H9 (cell line): ENCODE measurements around the gene AGK. TPM values are rescaled to one million over a fixed set of nuclear protein-coding genes. Genes with fewer than 3 reads are reported as not detected.

Experiments used
- DNase-seq: peaks from one replicate; pipeline ENCODE4 v3.0.0-alpha.2; 2017
- H2AFZ ChIP-seq: one replicate; pipeline ENCODE4 v1.6.1; 2013; ENCODE audit warnings: mild to moderate bottlenecking, low read length, control low read depth, moderate library complexity
- H2AK5ac ChIP-seq: 2 replicates; pipeline ENCODE4 v1.6.1; 2013; ENCODE audit warnings: low read length, control low read depth, mixed read lengths; ENCODE audit not compliant: insufficient read length
- H2BK120ac ChIP-seq: one replicate; pipeline ENCODE4 v1.6.1; 2013; ENCODE audit warnings: low read depth, mild to moderate bottlenecking, low read length, control low read depth, inconsistent platforms; ENCODE audit not compliant: poor library complexity, severe bottlenecking
- H2BK12ac ChIP-seq: 2 replicates; pipeline ENCODE4 v1.6.1; 2013; ENCODE audit warnings: low read length, control low read depth, mixed read lengths, low read depth; ENCODE audit not compliant: insufficient read length
- H2BK15ac ChIP-seq: 2 replicates; pipeline ENCODE4 v1.6.1; 2013; ENCODE audit warnings: low read depth, low read length, control low read depth
- H2BK20ac ChIP-seq: one replicate; pipeline ENCODE4 v1.6.1; 2013; ENCODE audit warnings: low read depth, mild to moderate bottlenecking, low read length, control low read depth, inconsistent platforms; ENCODE audit not compliant: poor library complexity, severe bottlenecking
- H2BK5ac ChIP-seq: 2 replicates; pipeline ENCODE4 v1.6.1; 2013; ENCODE audit warnings: low read length, control low read depth, mixed read lengths; ENCODE audit not compliant: insufficient read length
- H3K14ac ChIP-seq: 2 replicates; pipeline ENCODE4 v1.6.1; 2013; ENCODE audit warnings: low read length, control low read depth; ENCODE audit not compliant: insufficient read depth
- H3K18ac ChIP-seq: 2 replicates; pipeline ENCODE4 v1.6.1; 2013; ENCODE audit warnings: low read depth, mild to moderate bottlenecking, mixed read lengths, low read length, control low read depth; ENCODE audit not compliant: insufficient read length
- H3K23ac ChIP-seq: 2 replicates; pipeline ENCODE4 v1.6.1; 2013; ENCODE audit warnings: low read length, control low read depth, mixed read lengths, low read depth; ENCODE audit not compliant: insufficient read length
- H3K23me2 ChIP-seq: 2 replicates; pipeline ENCODE4 v1.6.1; 2013; ENCODE audit warnings: low read depth, mild to moderate bottlenecking, mixed read lengths, low read length, control low read depth; ENCODE audit not compliant: insufficient read length, poor library complexity, severe bottlenecking
- H3K27ac ChIP-seq: 2 replicates; pipeline ENCODE4 v1.5.1; 2013; ENCODE audit warnings: low read length, control low read depth, mixed read lengths, low read depth; ENCODE audit not compliant: insufficient read length
- H3K27me3 ChIP-seq: 2 replicates; pipeline ENCODE4 v1.6.1; 2013; ENCODE audit warnings: low read length, control low read depth, inconsistent platforms; ENCODE audit not compliant: insufficient read depth
- H3K4ac ChIP-seq: 2 replicates; pipeline ENCODE4 v1.6.1; 2013; ENCODE audit warnings: low read depth, mild to moderate bottlenecking, control low read depth, inconsistent platforms, low read length, moderate library complexity
- H3K4me1 ChIP-seq: 2 replicates; pipeline ENCODE4 v1.6.1; 2013; ENCODE audit warnings: low read length, control low read depth, inconsistent platforms; ENCODE audit not compliant: insufficient read depth
- H3K4me2 ChIP-seq: 2 replicates; pipeline ENCODE4 v1.6.1; 2013; ENCODE audit warnings: low read length, control low read depth, mixed read lengths; ENCODE audit not compliant: insufficient read length, insufficient read depth
- H3K56ac ChIP-seq: 2 replicates; pipeline ENCODE4 v1.6.1; 2013; ENCODE audit warnings: low read depth, mild to moderate bottlenecking, mixed read lengths, low read length, control low read depth; ENCODE audit not compliant: insufficient read length
- H3K79me1 ChIP-seq: 2 replicates; pipeline ENCODE4 v1.6.1; 2013; ENCODE audit warnings: low read depth, mild to moderate bottlenecking, moderate library complexity, low read length, control low read depth, inconsistent platforms; ENCODE audit not compliant: insufficient read depth, poor library complexity, severe bottlenecking
- H3K79me2 ChIP-seq: 2 replicates; pipeline ENCODE4 v1.6.1; 2013; ENCODE audit warnings: low read length, control low read depth, inconsistent platforms; ENCODE audit not compliant: insufficient read depth
- H3K9ac ChIP-seq: 2 replicates; pipeline ENCODE4 v1.6.1; 2013; ENCODE audit warnings: low read length, control low read depth, mixed read lengths; ENCODE audit not compliant: insufficient read length; ENCODE audit errors: extremely low read depth
- H3K9me3 ChIP-seq: one replicate; pipeline ENCODE4 v1.6.1; 2013; ENCODE audit warnings: low read depth, low read length, inconsistent platforms; ENCODE audit not compliant: control insufficient read depth
- H3T11ph ChIP-seq: one replicate; pipeline ENCODE4 v1.6.1; 2013; ENCODE audit warnings: mild to moderate bottlenecking, low read length, control low read depth, inconsistent platforms
- H4K20me1 ChIP-seq: one replicate; pipeline ENCODE4 v1.6.1; 2013; ENCODE audit not compliant: control insufficient read depth, insufficient read length, insufficient read depth
- H4K5ac ChIP-seq: 2 replicates; pipeline ENCODE4 v1.6.1; 2013; ENCODE audit warnings: low read depth, mild to moderate bottlenecking, mixed read lengths, low read length, control low read depth; ENCODE audit not compliant: insufficient read length
- H4K8ac ChIP-seq: replicated peaks from 2 replicates; pipeline ENCODE4 v1.6.1; 2013; ENCODE audit warnings: low read length, control low read depth, mixed read lengths, low read depth; ENCODE audit not compliant: insufficient read length
- H4K91ac ChIP-seq: 2 replicates; pipeline ENCODE4 v1.6.1; 2013; ENCODE audit warnings: low read depth, mild to moderate bottlenecking, moderate library complexity, mixed read lengths, low read length, control low read depth; ENCODE audit not compliant: insufficient read length
- H3K27ac Mint-ChIP-seq, 3 experiments: 2 replicates in 2 of 3; 3 replicates in 1 of 3; pipeline ENCODE4 v1.8.0; 2020 to 2021; ENCODE audit warnings: mixed read lengths in 3 of 3, mild to moderate bottlenecking in 1 of 3, moderate library complexity in 1 of 3
- H3K27me3 Mint-ChIP-seq: 2 replicates; pipeline ENCODE4 v1.8.0; 2021; ENCODE audit warnings: low read depth, mild to moderate bottlenecking, moderate library complexity, mixed read lengths
- H3K36me3 Mint-ChIP-seq, 3 experiments: 2 replicates in 2 of 3; 3 replicates in 1 of 3; pipeline ENCODE4 v1.8.0; 2020 to 2021; ENCODE audit warnings: low read depth in 3 of 3, mixed read lengths in 3 of 3; ENCODE audit not compliant: insufficient read depth in 1 of 3
- H3K4me1 Mint-ChIP-seq, 2 experiments: 2 replicates each; pipeline ENCODE4 v1.8.0; 2020; ENCODE audit warnings: mixed read lengths in 2 of 2
- H3K4me3 Mint-ChIP-seq, 2 experiments: 2 replicates in 1 of 2; 3 replicates in 1 of 2; pipeline ENCODE4 v1.8.0; 2020 to 2021; ENCODE audit warnings: mild to moderate bottlenecking in 2 of 2, mixed read lengths in 2 of 2, moderate library complexity in 1 of 2
- H3K9me3 Mint-ChIP-seq, 2 experiments: 2 replicates in 1 of 2; 3 replicates in 1 of 2; pipeline ENCODE4 v1.8.0; 2020; ENCODE audit warnings: mild to moderate bottlenecking in 2 of 2, mixed read lengths in 2 of 2, moderate library complexity in 1 of 2
- CTCF ChIP-seq: fragments of 200-600 bp; sonication (generic); conservative IDR thresholded peaks from 3 replicates; pipeline ENCODE4 v1.8.0; 2021; ENCODE audit warnings: antibody characterized with exemption, mild to moderate bottlenecking
- WGBS: extraction: QIAGEN DNeasy Blood & Tissue Kit; methylation state at CpG from one replicate; pipeline ENCODE4 v1.1.7; 2013; ENCODE audit warnings: missing lambda C conversion rate, low lambda C conversion rate, mixed read lengths; ENCODE audit not compliant: insufficient read length; ENCODE audit errors: extremely low coverage; 5-methylcytosine and 5-hydroxymethylcytosine counted together
- total RNA-seq: library from RNA; stranded (reverse); gene quantifications from 2 replicates; pipeline ENCODE4 v1.2.1, GENCODE V29; 2021

The AGK gene
- total RNA-seq, 1 experiment from 2014 or later, result 35.1 TPM

DNA sequence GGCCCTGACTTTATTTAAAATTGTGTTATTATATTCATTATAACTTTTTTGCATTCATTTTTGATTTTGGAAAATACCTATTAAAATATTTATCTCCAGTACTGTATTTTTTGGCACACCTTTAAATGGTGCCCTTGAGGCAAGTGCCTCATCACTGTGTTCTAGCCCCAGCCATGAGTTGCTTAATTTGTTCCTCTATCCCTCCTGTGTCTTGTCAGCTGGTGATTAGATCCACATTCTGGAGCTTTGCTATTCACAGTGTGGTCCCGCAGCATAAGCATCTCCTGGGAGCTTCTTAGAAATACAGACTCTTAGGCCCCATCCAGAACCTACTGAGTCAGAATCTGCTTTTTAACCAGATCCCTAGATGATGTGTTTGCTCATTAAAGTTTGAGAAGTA, 19.8 kb downstream of the AGK start:
- Histone ChIP-seq H4K20me1 (no peaks in the 10 kb centered on the region), H2BK12ac (no peak overlapping the region), H3K4ac (no peak overlapping the region), H4K91ac (no peak overlapping the region), H4K8ac (no peak overlapping the region), H3K14ac (no peak overlapping the region), H3K27me3 (no peaks in the 10 kb centered on the region), H3K23me2 (no peaks in the 10 kb centered on the region), H3K56ac (no peak overlapping the region), H3K4me1 (no peaks in the 10 kb centered on the region), H3K4me2 (no peak overlapping the region), H2BK5ac (no peak overlapping the region), H2BK120ac (no peak overlapping the region), H3K27ac (no peak overlapping the region), H3K9me3 (no peaks in the 10 kb centered on the region), H3K79me1 (no peaks in the 10 kb centered on the region), H3K79me2 (no peaks in the 10 kb centered on the region), H2BK20ac (no peak overlapping the region), H2AK5ac (no peak overlapping the region), H2BK15ac (no peak overlapping the region), H3K18ac (no peak overlapping the region), H4K5ac (no peak overlapping the region), H3K9ac (no peak overlapping the region), H3T11ph (no peak overlapping the region), H3K23ac (no peak overlapping the region), H2AFZ (no peak overlapping the region)
- Mint-ChIP-seq H3K27ac (no peak overlapping the region), H3K36me3 (peaks cover 22 to 24% (median 23%) of the 10 kb centered on the region in 3 experiments), H3K27me3 (no peaks in the 10 kb centered on the region), H3K4me3 (no peak overlapping the region), H3K4me1 (peaks cover 3 to 9% of the 10 kb centered on the region in 2 experiments; a peak in 3 of 4 replicates), H3K9me3 (peaks cover 12 to 14% of the 10 kb centered on the region in 2 experiments)
- no CpG with 5 or more reads among the region's 1 CpG for WGBS
- no peak for DNase-seq
- TF ChIP-seq CTCF, result no peak
